Stimulated activated CD8-positive, alpha-beta memory T cell treated with anti-CD3 and anti-CD28 coated beads, Interleukin-15, amount 100 ng/mL, for 24 hours (primary cell): ENCODE measurements around the gene ZBTB16.

Experiments
- DNase-seq: peaks from one replicate; pipeline ENCODE4 v3.0.0-alpha.2; 2020; ENCODE audit warnings: low read depth

The ZBTB16 gene

DNA sequence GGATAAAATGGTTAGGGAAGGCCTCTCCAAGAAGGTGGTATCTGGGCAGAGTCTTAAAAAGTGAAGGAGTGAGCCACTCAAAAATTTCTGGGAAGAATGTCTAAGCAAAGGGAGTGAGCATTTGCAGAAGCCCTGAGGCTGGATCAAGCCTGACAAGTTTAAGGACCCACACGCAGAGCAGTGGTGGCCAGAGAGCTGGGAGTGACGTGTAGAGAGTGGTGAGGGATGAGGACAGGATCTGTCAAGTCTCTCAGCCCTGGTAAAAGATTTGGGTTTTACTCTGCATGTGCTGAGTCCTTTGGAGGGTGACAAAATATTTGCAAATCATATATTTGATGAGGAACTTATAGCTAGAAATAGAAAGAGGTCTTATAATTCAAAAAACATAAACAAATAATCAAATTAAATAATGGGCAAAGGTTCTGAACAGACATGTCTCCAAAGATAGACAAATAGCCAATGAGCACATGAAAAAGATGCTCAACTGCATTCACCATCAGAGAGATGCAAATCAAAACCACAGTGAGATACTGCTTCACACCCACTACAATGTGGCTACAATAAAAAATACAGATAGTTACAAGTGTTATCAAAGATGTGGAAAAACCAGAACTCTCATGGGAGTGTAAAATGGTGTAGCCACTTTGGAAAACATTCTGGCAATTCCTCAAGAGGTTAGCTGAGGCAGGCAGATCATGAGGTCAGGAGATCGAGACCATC lies 129.5 kb downstream of the ZBTB16 start:
- no peak for DNase-seq

- DNase-seq = no peak
Measured at GRCh38 chr11:114190630-114191029, 131.1 kb downstream of the ZBTB16 start.

- no peak for DNase-seq
Measured at GRCh38 chr11:114191893-114192292, 132.4 kb downstream of the ZBTB16 start.

DNA sequence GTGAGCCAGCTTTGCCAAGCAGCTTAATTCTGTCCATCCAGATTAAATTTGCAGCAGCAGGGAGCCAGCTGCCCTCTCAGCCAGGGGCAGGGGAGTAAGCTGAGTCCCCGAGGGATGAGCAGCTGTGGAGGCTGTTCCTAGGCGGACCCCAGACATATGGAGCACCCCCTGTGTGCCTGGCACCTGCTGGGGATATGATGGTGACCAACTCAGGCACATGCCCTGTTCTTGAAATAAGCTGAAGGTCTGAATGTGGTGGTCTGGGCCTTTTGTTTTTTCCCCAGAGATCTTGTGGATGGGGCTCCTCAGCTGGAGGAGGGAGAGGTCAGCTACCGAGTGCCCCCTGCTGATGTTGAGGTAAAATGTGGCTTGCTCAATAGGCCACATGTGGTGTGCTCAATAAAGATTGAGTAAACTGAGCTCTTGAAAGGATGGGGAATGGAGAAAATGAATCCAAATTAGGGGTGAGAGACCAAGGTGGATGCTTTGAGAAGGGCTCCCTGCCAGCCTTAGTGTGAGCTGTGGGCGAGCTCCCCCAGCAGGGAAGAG lies 133.4 kb downstream of the ZBTB16 start:
- DNase-seq = no peak

- DNase-seq = no peak
Measured at GRCh38 chr11:114193730-114194679, 134.5 kb downstream of the ZBTB16 start.

DNA sequence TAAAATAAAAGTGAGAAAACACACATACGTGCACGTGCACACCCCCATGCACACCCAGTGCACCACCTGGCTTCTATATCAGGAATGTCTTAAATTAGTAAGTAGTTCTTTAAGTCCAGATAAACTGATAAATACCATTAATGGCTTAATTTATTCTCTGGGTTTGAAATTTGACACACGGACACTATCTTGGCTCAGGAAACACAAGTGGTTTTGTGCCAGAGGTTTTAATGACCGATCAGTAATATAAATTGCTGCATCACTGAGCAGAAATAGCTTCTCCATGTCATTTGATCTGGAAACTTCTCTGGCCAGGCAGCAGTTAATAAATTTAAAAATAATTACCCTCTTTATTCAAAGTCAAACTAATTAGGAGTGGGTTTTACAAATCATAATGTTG lies 135.2 kb downstream of the ZBTB16 start:
- DNase-seq = no peak

GRCh38 chr11:114195151-114195550 lies 135.6 kb downstream of the ZBTB16 start:
- no peak for DNase-seq

GRCh38 chr11:114195981-114196731 lies 136.6 kb downstream of the ZBTB16 start:
- DNase-seq = no peak

- DNase-seq = no peak
Measured at GRCh38 chr11:114196997-114197703, 137.6 kb downstream of the ZBTB16 start.

- DNase-seq = no peak
Measured at GRCh38 chr11:114197799-114198500, 138.4 kb downstream of the ZBTB16 start.

DNA sequence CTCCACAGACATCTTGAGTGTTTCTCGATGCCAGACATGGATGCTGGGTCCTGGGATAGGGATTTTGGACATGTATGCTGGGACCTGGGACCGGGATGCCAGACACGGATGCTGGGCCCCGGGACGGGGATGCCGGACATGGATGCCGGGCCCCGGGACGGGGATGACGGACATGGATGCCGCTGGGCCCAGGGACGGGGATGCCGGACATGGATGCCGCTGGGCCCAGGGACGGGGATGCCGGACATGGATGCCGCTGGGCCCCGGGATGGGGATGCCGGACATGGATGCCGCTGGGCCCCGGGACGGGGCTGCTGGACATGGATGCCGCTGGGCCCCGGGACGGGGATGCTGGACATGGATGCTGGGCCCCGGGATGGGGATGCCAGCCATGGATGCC lies 139.5 kb downstream of the ZBTB16 start:
- no peak for DNase-seq

GRCh38 chr11:114200351-114201133 lies 141.0 kb downstream of the ZBTB16 start:
- DNase-seq = no peak

DNA sequence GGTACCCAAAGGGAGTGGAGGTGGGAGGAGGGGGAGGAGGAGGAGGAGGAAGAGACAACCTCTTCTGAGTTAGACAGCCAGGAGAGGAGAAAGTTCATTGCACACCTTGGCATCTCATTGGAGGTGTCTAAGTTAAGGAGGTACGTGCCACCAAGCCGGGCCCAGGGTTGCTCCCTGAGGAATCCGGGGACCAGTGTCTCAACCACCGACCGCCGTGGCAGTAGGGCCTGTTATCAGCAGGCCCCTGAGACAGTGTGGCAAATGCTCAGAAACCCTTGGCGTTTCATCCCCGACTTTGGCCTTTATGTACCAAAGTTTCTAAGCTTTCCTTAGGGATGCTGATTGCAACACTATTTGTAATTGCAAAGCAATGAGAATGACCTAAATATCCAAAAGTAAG lies 141.7 kb downstream of the ZBTB16 start:
- DNase-seq = no peak

DNA sequence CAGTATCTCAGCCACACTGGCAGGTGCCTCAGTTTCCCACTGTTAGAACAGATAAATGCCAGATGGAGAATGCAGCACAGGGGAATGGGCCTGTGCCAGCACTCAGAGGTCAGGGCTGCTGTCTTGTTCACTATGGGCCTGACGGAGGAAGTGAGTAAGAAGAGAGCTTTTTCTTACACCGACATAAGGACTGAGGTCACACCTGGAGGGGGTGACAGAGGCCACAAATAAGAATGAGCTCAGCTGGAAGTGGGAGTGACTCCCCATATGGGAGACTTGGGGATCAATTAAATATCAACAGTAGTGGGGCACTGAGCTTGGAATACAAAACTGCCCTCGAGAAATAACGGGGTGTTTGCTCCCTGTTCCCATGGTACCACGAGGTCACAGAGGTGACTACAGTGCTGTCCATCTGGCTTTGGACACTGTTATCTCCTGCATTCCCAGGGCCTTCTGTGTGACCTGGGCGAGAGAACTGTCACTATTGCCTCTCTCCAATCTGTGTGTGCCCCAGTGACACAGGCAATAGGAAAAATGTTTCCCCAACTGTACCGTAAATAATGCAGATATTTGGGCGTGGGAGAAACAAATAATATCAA lies 142.6 kb downstream of the ZBTB16 start:
- DNase-seq = no peak

GRCh38 chr11:114207096-114207495 lies 147.6 kb downstream of the ZBTB16 start:
- DNase-seq = no peak

- DNase-seq = no peak
Measured at GRCh38 chr11:114208377-114208776, 148.9 kb downstream of the ZBTB16 start.

DNA sequence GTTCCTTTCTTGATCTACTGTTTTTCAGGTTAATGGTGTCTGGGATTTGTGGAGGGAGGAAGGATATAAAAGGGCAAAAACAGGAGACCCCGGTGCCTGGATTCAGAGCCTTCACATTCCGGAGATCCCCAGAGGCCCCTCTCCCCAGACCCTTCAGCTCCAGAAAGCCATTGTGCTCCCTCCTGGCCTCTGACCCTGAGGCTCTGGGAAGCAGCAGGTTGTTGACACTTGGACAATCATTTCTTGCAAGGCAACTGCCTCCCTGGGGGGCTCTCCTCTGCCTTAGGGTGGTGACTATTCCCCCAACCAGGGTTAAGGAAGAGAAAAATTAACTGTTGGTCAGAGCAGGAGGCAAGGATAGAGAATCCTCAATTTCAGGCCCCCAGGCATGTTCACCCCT lies 149.8 kb downstream of the ZBTB16 start:
- DNase-seq = no peak

DNA sequence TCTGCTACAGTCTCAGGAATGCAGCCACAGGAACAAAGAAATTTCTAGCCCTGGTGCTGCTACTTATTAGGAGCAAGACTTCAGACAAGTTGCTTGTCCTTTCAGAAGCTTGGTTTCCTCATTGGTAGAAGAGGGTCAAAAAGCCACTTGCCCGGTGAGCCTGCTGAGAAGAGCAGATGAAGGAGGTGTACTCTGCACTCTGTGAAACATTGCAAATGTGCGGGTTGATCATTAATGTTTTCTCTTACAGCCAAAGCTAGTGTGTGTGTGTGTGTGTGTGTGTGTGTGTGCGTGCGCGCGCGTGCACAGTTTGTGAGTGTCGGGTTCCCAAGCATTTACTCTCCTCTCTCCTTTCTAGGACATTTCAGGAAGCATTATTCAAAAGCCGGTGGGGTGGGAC lies 150.4 kb downstream of the ZBTB16 start:
- no peak for DNase-seq

GRCh38 chr11:114211444-114212121 lies 152.1 kb downstream of the ZBTB16 start:
- no peak for DNase-seq
